CD4-positive, alpha-beta T cell (primary cell): Measurements from ENCODE around the gene CDC42BPA. TPM values are rescaled to one million over a fixed set of nuclear protein-coding genes. Genes with fewer than 3 reads are reported as not detected.

Source experiments
- ATAC-seq: fragments of 200-7000 bp; cut with Tn5 transposase; one replicate; pipeline ENCODE4 v1.10.0; 2022; ENCODE audit warnings: mild to moderate bottlenecking; ENCODE audit not compliant: poor library complexity
- CTCF ChIA-PET: fragments of 350-600 bp; sonication (Branson Sonifier 250); formaldehyde crosslinking; loops from one replicate; lab custom pipeline; 2021; ENCODE audit warnings: antibody characterized with exemption, inconsistent platforms; lab: Charles Lee
- POLR2A ChIA-PET: fragments of 350-600 bp; sonication (Branson Sonifier 250); formaldehyde crosslinking; loops from one replicate; lab custom pipeline; 2021; ENCODE audit warnings: antibody characterized with exemption, inconsistent platforms; lab: Charles Lee
- DNase-seq, 14 experiments: peaks; one replicate each; pipeline ENCODE4 v3.0.0-alpha.2; 2013 to 2020; ENCODE audit warnings: mixed read lengths in 2 of 14
- H3K27ac ChIP-seq, 2 donors: one replicate each; pipeline versions ENCODE4 v1.5.1 to v1.7.0; 2013; ENCODE audit warnings: low read length in 2 of 2, low read depth in 1 of 2, mild to moderate bottlenecking in 1 of 2
- H3K27me3 ChIP-seq, 2 experiments: 1 replicate in 1 of 2; 2 replicates in 1 of 2; pipeline versions ENCODE4 v1.6.1 to v1.7.0; 2013; ENCODE audit warnings: low read length in 2 of 2, control low read depth in 1 of 2, mild to moderate bottlenecking in 1 of 2, moderate library complexity in 1 of 2; ENCODE audit not compliant: insufficient read depth in 2 of 2, control insufficient read depth in 1 of 2
- H3K36me3 ChIP-seq: one replicate; pipeline ENCODE4 v1.6.1; 2013; ENCODE audit warnings: low read length, control low read depth; ENCODE audit not compliant: insufficient read depth
- H3K4me1 ChIP-seq: one replicate; pipeline ENCODE4 v1.6.1; 2013; ENCODE audit warnings: low read length, control low read depth; ENCODE audit not compliant: insufficient read depth
- H3K4me3 ChIP-seq: one replicate; pipeline ENCODE4 v1.5.1; 2013; ENCODE audit warnings: mild to moderate bottlenecking, low read length, moderate library complexity
- H3K9me3 ChIP-seq, 2 experiments: 1 replicate in 1 of 2; 2 replicates in 1 of 2; pipeline versions ENCODE4 v1.6.1 to v1.7.0; 2013; ENCODE audit warnings: low read length in 2 of 2, mild to moderate bottlenecking in 2 of 2, control low read depth in 1 of 2, moderate library complexity in 1 of 2; ENCODE audit not compliant: control insufficient read depth in 1 of 2, insufficient read depth in 1 of 2
- H3K27ac Mint-ChIP-seq: one replicate; pipeline ENCODE4 v1.8.0; 2020; ENCODE audit warnings: mixed read lengths
- H3K27me3 Mint-ChIP-seq: one replicate; pipeline ENCODE4 v1.8.0; 2021; ENCODE audit warnings: mixed read lengths
- H3K36me3 Mint-ChIP-seq: one replicate; pipeline ENCODE4 v1.8.0; 2021; ENCODE audit warnings: low read depth, mixed read lengths
- H3K4me1 Mint-ChIP-seq: one replicate; pipeline ENCODE4 v1.8.0; 2021; ENCODE audit warnings: low read depth, mixed read lengths
- H3K4me3 Mint-ChIP-seq: one replicate; pipeline ENCODE4 v1.8.0; 2020; ENCODE audit warnings: mild to moderate bottlenecking, mixed read lengths
- H3K9me3 Mint-ChIP-seq: one replicate; pipeline ENCODE4 v1.8.0; 2020; ENCODE audit warnings: mixed read lengths
- CTCF ChIP-seq: fragments of 200-600 bp; IDR thresholded peaks from one replicate; pipeline ENCODE4 v1.8.0; 2022; ENCODE audit warnings: antibody characterized with exemption, mild to moderate bottlenecking
- intact Hi-C, 2 experiments: fragments of 100-400 bp; cut with DNase I in 1 of 2; cut with micrococcal nuclease in 1 of 2; formaldehyde crosslinking; loops; one replicate each; pipeline versions ENCODE4 v1.15.1 to v1.9.0; 2023 to 2025; cut with DNase I, micrococcal nuclease
- total RNA-seq, 174 experiments: library from RNA in 2 of 174; stranded (reverse) in 2 of 174; gene quantifications; one replicate each; pipeline ENCODE4 v1.2.3 and lab custom pipeline; 2021 to 2026

The CDC42BPA gene
- total RNA-seq, 2 experiments from 2014 or later, result 2.2 to 3.0 TPM

DNA sequence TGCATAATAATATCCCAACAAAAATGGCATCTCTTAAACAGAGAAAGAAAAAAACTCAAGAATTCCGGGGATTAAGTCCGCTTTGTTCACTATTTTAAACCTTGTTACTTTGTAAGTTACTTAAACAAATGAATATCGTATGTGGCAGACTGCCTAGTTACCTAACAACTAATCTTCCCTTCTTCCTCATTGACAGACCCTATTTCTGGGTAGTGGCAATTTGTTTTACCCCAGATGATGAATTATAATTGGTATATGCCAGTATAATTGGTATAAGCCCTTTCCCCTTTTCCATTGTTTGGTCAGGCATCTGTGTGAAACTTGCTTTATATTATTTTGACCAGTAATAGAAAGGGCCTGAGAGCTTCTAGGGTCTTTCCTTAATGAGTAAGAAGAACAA, 52.4 kb downstream of the CDC42BPA start:
- Mint-ChIP-seq H3K4me1 (no peaks in the 10 kb centered on the region), H3K36me3 (no peaks in the 10 kb centered on the region), H3K9me3 (no peaks in the 10 kb centered on the region), H3K27ac (no peak overlapping the region), H3K4me3 (no peak overlapping the region), H3K27me3 (peaks cover 17% of the 10 kb centered on the region)
- H3K36me3 ChIP-seq, result no peaks in the 10 kb centered on the region
- H3K9me3 ChIP-seq, result no peaks in the 10 kb centered on the region
- ChIA-PET CTCF (no interaction called here), POLR2A (no interaction called here)
- intact Hi-C loops, result no loop called here
- no peak overlapping the region for H3K4me3 ChIP-seq
- DNase-seq, result no peak
- no peak overlapping the region for H3K27ac ChIP-seq
- TF ChIP-seq CTCF, result no peak
- no peaks in the 10 kb centered on the region for H3K4me1 ChIP-seq
- H3K27me3 ChIP-seq, result peaks cover 0 to 10% of the 10 kb centered on the region in 2 experiments
- ATAC-seq, result no peak

DNA sequence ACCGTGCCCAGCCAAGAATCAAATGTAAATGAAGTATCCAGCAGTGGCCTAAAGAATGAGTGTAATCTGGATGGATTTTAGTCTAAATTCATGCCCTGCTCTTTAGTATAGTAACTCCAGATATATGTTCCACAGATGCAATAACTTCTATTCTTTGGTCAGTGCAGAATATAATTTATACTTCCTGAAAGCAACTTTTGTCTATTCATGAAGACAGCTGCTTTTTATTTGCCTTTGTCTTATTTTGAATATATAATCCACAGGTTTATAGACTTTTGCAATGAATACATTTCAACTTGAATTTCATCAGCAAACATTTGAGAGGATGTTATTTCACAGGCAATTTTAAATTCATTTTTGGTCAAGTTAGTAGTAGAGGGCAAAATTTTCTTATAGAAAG, 54.4 kb downstream of the CDC42BPA start:
- H3K9me3 Mint-ChIP-seq, result no peaks in the 10 kb centered on the region
- no peak for DNase-seq
- Histone ChIP-seq H3K36me3 (no peaks in the 10 kb centered on the region), H3K27me3 (peaks cover 0 to 10% of the 10 kb centered on the region in 2 experiments), H3K9me3 (no peaks in the 10 kb centered on the region), H3K4me1 (no peaks in the 10 kb centered on the region), H3K27ac (no peak overlapping the region), H3K4me3 (no peak overlapping the region)
- ChIA-PET POLR2A (no interaction called here), CTCF (no interaction called here)
- no peak for ATAC-seq
- H3K27me3 Mint-ChIP-seq, result peaks cover 17% of the 10 kb centered on the region
- no peaks in the 10 kb centered on the region for H3K36me3 Mint-ChIP-seq
- H3K27ac Mint-ChIP-seq, result no peak overlapping the region
- H3K4me1 Mint-ChIP-seq, result no peaks in the 10 kb centered on the region
- no peak for TF ChIP-seq CTCF
- intact Hi-C loops, result no loop called here
- no peak overlapping the region for H3K4me3 Mint-ChIP-seq

- H3K27me3 ChIP-seq, result peaks cover 0 to 10% of the 10 kb centered on the region in 2 experiments
- CTCF ChIA-PET, result no interaction called here
- H3K27me3 Mint-ChIP-seq, result peaks cover 7% of the 10 kb centered on the region
- TF ChIP-seq CTCF, result no peak
- DNase-seq, result no peak
- ATAC-seq, result no peak
- no peaks in the 10 kb centered on the region for H3K4me1 ChIP-seq
- no peak overlapping the region for H3K27ac Mint-ChIP-seq
- H3K4me3 Mint-ChIP-seq, result no peak overlapping the region
- POLR2A ChIA-PET, result no interaction called here
- intact Hi-C loops, result no loop called here
- no peaks in the 10 kb centered on the region for H3K36me3 ChIP-seq
- H3K36me3 Mint-ChIP-seq, result no peaks in the 10 kb centered on the region
- H3K9me3 ChIP-seq, result no peaks in the 10 kb centered on the region
- H3K4me3 ChIP-seq, result no peak overlapping the region
- H3K4me1 Mint-ChIP-seq, result no peaks in the 10 kb centered on the region
- no peak overlapping the region for H3K27ac ChIP-seq
- H3K9me3 Mint-ChIP-seq, result no peaks in the 10 kb centered on the region
Measured at GRCh38 chr1:227261501-227261900, 56.8 kb downstream of the CDC42BPA start.
